Measurements from ENCODE around the gene MAML3. TPM values are rescaled to one million over a fixed set of nuclear protein-coding genes. Genes with fewer than 3 reads are reported as not detected.

Gene MAML3
- total and polyA plus RNA-seq, 2 of the 13 experiments (the other 11 are each of a cell fraction or from before 2014, with no cell fraction given) = 0.05 to 0.13 TPM

DNA sequence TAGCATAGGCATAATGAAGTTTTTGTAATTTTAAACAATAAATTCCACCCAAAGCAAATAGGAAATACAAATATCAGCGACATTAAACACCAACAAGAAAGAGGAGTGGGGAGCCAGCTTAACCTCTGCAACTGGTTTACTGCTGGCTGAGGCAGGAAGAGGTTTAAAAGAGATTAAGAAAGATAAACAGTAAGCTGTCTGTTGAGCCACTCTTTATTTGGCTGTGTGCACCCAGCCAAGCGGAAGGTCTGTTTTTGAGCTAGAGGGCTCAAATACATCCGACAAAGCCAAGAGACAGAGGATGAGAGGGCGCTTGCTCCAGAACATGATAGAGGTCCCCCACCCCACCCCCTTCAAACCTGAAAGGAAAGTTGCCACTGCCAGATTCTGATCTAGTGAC is 297.0 kb downstream of the MAML3 start (continued):
- TF ChIP-seq AHR (CRISPR knock-in tag; IDR thresholded peaks at IDR 0.05) = no peak
- TF ChIP-seq ZFP1 (CRISPR knock-in tag; IDR thresholded peaks at IDR 0.05) = no peak
- peak; percentile 52; the same call in 1 of the 2 replicates for TF ChIP-seq CREM (IDR thresholded peaks at IDR 0.05)
- TF ChIP-seq CREM (CRISPR knock-in tag; IDR thresholded peaks at IDR 0.05) = no peak
- no peak for TF ChIP-seq ZHX2 (IDR thresholded peaks at IDR 0.05; ENCODE audit: low read depth)
- TF ChIP-seq ZHX2 (CRISPR knock-in tag; IDR thresholded peaks at IDR 0.05; ENCODE audit: borderline replicate concordance) = no peak
- no peak for TF ChIP-seq SETDB1 (CRISPR knock-in tag; IDR thresholded peaks at IDR 0.05; ENCODE audit: borderline replicate concordance)
- TF ChIP-seq HMG20A (CRISPR knock-in tag; IDR thresholded peaks at IDR 0.05; ENCODE audit: borderline replicate concordance) = peak; percentile 46; the same call in 1 of the 2 replicates
- peak; percentile 31; the same call in 1 of the 2 replicates for TF ChIP-seq STAT6 (CRISPR knock-in tag; IDR thresholded peaks at IDR 0.05; ENCODE audit: borderline replicate concordance)
- no peak for TF ChIP-seq NFYB (CRISPR knock-in tag; IDR thresholded peaks at IDR 0.05)
- TF ChIP-seq ATM (IDR thresholded peaks at IDR 0.05; ENCODE audit: borderline replicate concordance) = no peak
- TF ChIP-seq ZNF552 (CRISPR knock-in tag; IDR thresholded peaks at IDR 0.05; ENCODE audit: borderline replicate concordance) = no peak
- no peak for TF ChIP-seq WIZ (CRISPR knock-in tag; IDR thresholded peaks at IDR 0.05)
- no peak for TF ChIP-seq RFX3 (CRISPR knock-in tag; IDR thresholded peaks at IDR 0.05)
- TF ChIP-seq MLLT10 (CRISPR knock-in tag; IDR thresholded peaks at IDR 0.05) = no peak
- no peak for TF ChIP-seq SSRP1 (CRISPR knock-in tag; IDR thresholded peaks at IDR 0.05)
- no peak for TF ChIP-seq MYC (CRISPR knock-in tag; IDR thresholded peaks at IDR 0.05; ENCODE audit: borderline replicate concordance)
- TF ChIP-seq DMTF1 (CRISPR knock-in tag; IDR thresholded peaks at IDR 0.05) = no peak
- no peak for TF ChIP-seq TGIF2 (CRISPR knock-in tag; IDR thresholded peaks at IDR 0.05)
- no peak for TF ChIP-seq PRMT3 (CRISPR knock-in tag; IDR thresholded peaks at IDR 0.05; ENCODE audit: borderline replicate concordance, low read depth)
- TF ChIP-seq ZNF766 (CRISPR knock-in tag; IDR thresholded peaks at IDR 0.05; ENCODE audit: borderline replicate concordance) = peak; percentile 47; the same call in 1 of the 2 replicates
- TF ChIP-seq ZNF768 (CRISPR knock-in tag; IDR thresholded peaks at IDR 0.05) = no peak; the same call in 1 of the 2 replicates

Data from HepG2 (cell line).